GM21576 (cell line): ENCODE data around the gene MAP4K2.
A peak's percentile ranks its signal among the peaks of the same experiment; 100 is the strongest.

ENCODE experiments used
- ATAC-seq: cut with Tn5 transposase; IDR thresholded peaks from one replicate; pipeline ENCODE4 v1.9.1; 2021; ENCODE audit warnings: mild to moderate bottlenecking, moderate library complexity; ENCODE audit not compliant: unreplicated experiment

Gene MAP4K2

GRCh38 chr11:64813826-64814225 is 10.8 kb upstream of the MAP4K2 start:
- no peak for ATAC-seq

- ATAC-seq = peak; percentile 3
These were observed 7.9 kb upstream of the MAP4K2 start for GRCh38 chr11:64810891-64811272.

GRCh38 chr11:64810271-64810890 is 7.4 kb upstream of the MAP4K2 start, which contains the start of gene MEN1:
MEN1 (minus strand) TSS chr11:64810551; CDS start chr11:64810109, 442 bp downstream.
- ATAC-seq = peak; percentile 54

- no peak for ATAC-seq
These were observed 6.8 kb upstream of the MAP4K2 start for GRCh38 chr11:64809781-64810241.

- ATAC-seq = no peak
These were observed 2.5 kb upstream of the MAP4K2 start for GRCh38 chr11:64805481-64805880.

GRCh38 chr11:64804346-64805210 is 1.6 kb upstream of the MAP4K2 start:
- ATAC-seq = no peak

- ATAC-seq = no peak
These were observed 882 bp upstream of the MAP4K2 start for GRCh38 chr11:64803846-64804345.

- ATAC-seq = peak; percentile 18
These were observed 450 bp downstream of the MAP4K2 start for GRCh38 chr11:64802370-64803157.

- ATAC-seq = no peak
These were observed 1.2 kb downstream of the MAP4K2 start for GRCh38 chr11:64801561-64802369.

- no peak for ATAC-seq
These were observed 1.9 kb downstream of the MAP4K2 start for GRCh38 chr11:64801158-64801464.

GRCh38 chr11:64800303-64801157 is 2.5 kb downstream of the MAP4K2 start:
- ATAC-seq = no peak

- no peak for ATAC-seq
These were observed 3.3 kb downstream of the MAP4K2 start for GRCh38 chr11:64799623-64800302.

GRCh38 chr11:64799256-64799622 is 3.8 kb downstream of the MAP4K2 start:
- no peak for ATAC-seq

- no peak for ATAC-seq
These were observed 6.1 kb downstream of the MAP4K2 start for GRCh38 chr11:64796757-64797541.

GRCh38 chr11:64796047-64796756 is 6.8 kb downstream of the MAP4K2 start:
- no peak for ATAC-seq

- ATAC-seq = no peak
These were observed 8.5 kb downstream of the MAP4K2 start for GRCh38 chr11:64794526-64794925.

- ATAC-seq = no peak
These were observed 9.5 kb downstream of the MAP4K2 start for GRCh38 chr11:64793271-64794160.
